ENCODE results near the gene SLC5A2. TPM values are rescaled to one million over a fixed set of nuclear protein-coding genes. Genes with fewer than 3 reads are reported as not detected.
"Not testable (repeated sequence)": the region's sequence is repeated elsewhere in the genome, so short reads cannot be mapped to it uniquely, and the experiment has no call there.

Gene SLC5A2
- total and polyA plus RNA-seq, 12 donors = 0.11 to 3.0 (median 1.3) TPM; not detected in 8

GRCh38 chr16:31522071-31522470 is 39.1 kb downstream of the SLC5A2 start:
- Histone ChIP-seq H3K9me3 (replicated peaks in 1 of 3) (no peaks in the 10 kb centered on the region), H3K27ac (no peak overlapping the region), H3K4me3 (no peak overlapping the region), H3K4me1 (replicated peaks in 1 of 2) (no peaks in the 10 kb centered on the region), H3K36me3 (replicated peaks in 1 of 2) (no peaks in the 10 kb centered on the region), H3K27me3 (no peaks in the 10 kb centered on the region)
- no peak for DNase-seq
- intact Hi-C loops (cut with DNase I) = no loop called here
- WGBS, 4 donors = 82 to 88% (median 85%) methylated on average over 6 of the region's 6 CpGs
- TF ChIP-seq POLR2A (IDR thresholded peaks at IDR 0.05) (no peak), CTCF (IDR thresholded peaks at IDR 0.05) (no peak)

- H3K4me1 ChIP-seq (replicated peaks in 1 of 2); H3K36me3 ChIP-seq (replicated peaks in 1 of 2); DNase-seq; H3K27ac ChIP-seq; H3K9me3 ChIP-seq (replicated peaks in 1 of 3); H3K27me3 ChIP-seq; intact Hi-C loops (cut with DNase I); H3K4me3 ChIP-seq: not testable (repeated sequence)
- WGBS, 4 donors = 80 to 83% (median 82%) methylated on average over 3 to 4 of the region's 6 CpGs; no CpG with 5 or more reads in 1 of the 4 donors
These were observed 40.8 kb downstream of the SLC5A2 start for GRCh38 chr16:31523768-31524167.

- H3K4me1 ChIP-seq (replicated peaks in 1 of 2) = no peaks in the 10 kb centered on the region
- no peaks in the 10 kb centered on the region for H3K9me3 ChIP-seq (replicated peaks in 1 of 3)
- H3K4me3 ChIP-seq = no peak overlapping the region
- peaks cover 3% of the 10 kb centered on the region for H3K27me3 ChIP-seq
- H3K36me3 ChIP-seq (replicated peaks in 1 of 2) = no peaks in the 10 kb centered on the region
- WGBS, 4 donors = 72 to 81% (median 75%) methylated on average over 3 of the region's 3 CpGs
- DNase-seq = no peak
- TF ChIP-seq POLR2A (IDR thresholded peaks at IDR 0.05) (no peak), CTCF (IDR thresholded peaks at IDR 0.05) (no peak)
- intact Hi-C loops (cut with DNase I) = no loop called here
- H3K27ac ChIP-seq = no peak overlapping the region
These were observed 42.2 kb downstream of the SLC5A2 start for GRCh38 chr16:31525113-31525512.

GRCh38 chr16:31527734-31528274 is 44.9 kb downstream of the SLC5A2 start, which contains the start of gene AHSP:
Gene AHSP, plus strand, starts transcription at chr16:31527900. Its CDS starts 240 bp downstream, at chr16:31528140.
- Histone ChIP-seq H3K9me3 (replicated peaks in 1 of 3) (no peaks in the 10 kb centered on the region), H3K27me3 (peaks cover 9% of the 10 kb centered on the region), H3K4me3 (no peak within 1 kb of the TSS), H3K27ac (no peak within 1 kb of the TSS), H3K36me3 (replicated peaks in 1 of 2) (no peaks in the 10 kb centered on the region), H3K4me1 (replicated peaks in 1 of 2) (no peaks in the 10 kb centered on the region)
- TF ChIP-seq POLR2A (IDR thresholded peaks at IDR 0.05) (no peak), CTCF (IDR thresholded peaks at IDR 0.05) (no peak)
- intact Hi-C loops (cut with DNase I) = no loop called here
- WGBS, 4 donors = 43 to 55% (median 49%) methylated on average over 6 of the region's 6 CpGs
- no peak for DNase-seq

GRCh38 chr16:31528523-31529107 is 45.7 kb downstream of the SLC5A2 start:
- Histone ChIP-seq H3K27me3 (peaks cover 9% of the 10 kb centered on the region), H3K4me1 (replicated peaks in 1 of 2) (no peaks in the 10 kb centered on the region), H3K36me3 (replicated peaks in 1 of 2) (no peaks in the 10 kb centered on the region), H3K27ac (no peak overlapping the region), H3K4me3 (no peak overlapping the region), H3K9me3 (replicated peaks in 1 of 3) (no peaks in the 10 kb centered on the region)
- intact Hi-C loops (cut with DNase I) = no loop called here
- WGBS, 4 donors = 24 to 35% (median 31%) methylated on average over 10 to 11 of the region's 11 CpGs
- no peak for DNase-seq
- TF ChIP-seq POLR2A (IDR thresholded peaks at IDR 0.05) = no peak
- TF ChIP-seq CTCF (IDR thresholded peaks at IDR 0.05) = no peak

Data from adrenal gland (tissue), 12 donors.